Urinary bladder (tissue), 4 donors: ENCODE data around the gene TDRD5. TPM values are rescaled to one million over a fixed set of nuclear protein-coding genes. Genes with fewer than 3 reads are reported as not detected.
"Not testable (repeated sequence)": the region's sequence is repeated elsewhere in the genome, so short reads cannot be mapped to it uniquely, and the experiment has no call there.

Experiments used
- DNase-seq: peaks from one replicate; pipeline ENCODE4 v3.0.0-alpha.2; 2015; ENCODE audit errors: extremely low spot score
- H3K27ac ChIP-seq: one replicate; pipeline ENCODE4 v1.5.1; 2013; ENCODE audit warnings: low read depth, mild to moderate bottlenecking, moderate library complexity
- H3K36me3 ChIP-seq: one replicate; pipeline ENCODE4 v1.6.1; 2013; ENCODE audit warnings: mild to moderate bottlenecking, moderate library complexity; ENCODE audit not compliant: insufficient read depth
- H3K4me1 ChIP-seq: one replicate; pipeline ENCODE4 v1.6.1; 2013; ENCODE audit warnings: mild to moderate bottlenecking, moderate library complexity; ENCODE audit not compliant: insufficient read depth
- H3K4me3 ChIP-seq: one replicate; pipeline ENCODE4 v1.5.1; 2013; ENCODE audit warnings: low read depth, low read length
- WGBS: extraction: QIAGEN DNeasy Blood & Tissue Kit; methylation state at CpG from one replicate; pipeline ENCODE4 v1.1.7; 2013; 5-methylcytosine and 5-hydroxymethylcytosine counted together
- polyA plus RNA-seq: library from polyadenylated mRNA; stranded (reverse); fragments of 200-250 nt; gene quantifications from one replicate; pipeline ENCODE4 v1.2.3, GENCODE V29; 2013
- total RNA-seq: library from RNA; depleted of rRNA; stranded (reverse); fragments of >200 nt; gene quantifications from one replicate; pipeline ENCODE4 v1.2.3, GENCODE V29; 2014
- donor health status: healthy with polysubstance abuse.
- donor health status: healthy.

TDRD5 gene
- total and polyA plus RNA-seq, 2 donors, result 0.13 to 1.1 TPM

GRCh38 chr1:179663810-179664209, 72.2 kb downstream of the TDRD5 start:
- no peaks in the 10 kb centered on the region for H3K36me3 ChIP-seq
- H3K4me3 ChIP-seq, result no peak overlapping the region
- 66% methylated on average over 3 of the region's 3 CpGs for WGBS
- DNase-seq, result no peak
- H3K4me1 ChIP-seq, result no peaks in the 10 kb centered on the region
- no peak overlapping the region for H3K27ac ChIP-seq

- no peak for DNase-seq
- WGBS, result 87% methylated on average over 6 of the region's 6 CpGs
- H3K36me3 ChIP-seq, result no peaks in the 10 kb centered on the region
- no peaks in the 10 kb centered on the region for H3K4me1 ChIP-seq
- H3K4me3 ChIP-seq, result no peak overlapping the region
- no peak overlapping the region for H3K27ac ChIP-seq
These were observed 86.2 kb downstream of the TDRD5 start for GRCh38 chr1:179677882-179678281.

- H3K4me1 ChIP-seq, H3K4me3 ChIP-seq, DNase-seq, H3K36me3 ChIP-seq, H3K27ac ChIP-seq: not testable (repeated sequence)
- 48% methylated on average over 6 of the region's 6 CpGs for WGBS
These were observed 102.9 kb downstream of the TDRD5 start for GRCh38 chr1:179694530-179694929.

DNA sequence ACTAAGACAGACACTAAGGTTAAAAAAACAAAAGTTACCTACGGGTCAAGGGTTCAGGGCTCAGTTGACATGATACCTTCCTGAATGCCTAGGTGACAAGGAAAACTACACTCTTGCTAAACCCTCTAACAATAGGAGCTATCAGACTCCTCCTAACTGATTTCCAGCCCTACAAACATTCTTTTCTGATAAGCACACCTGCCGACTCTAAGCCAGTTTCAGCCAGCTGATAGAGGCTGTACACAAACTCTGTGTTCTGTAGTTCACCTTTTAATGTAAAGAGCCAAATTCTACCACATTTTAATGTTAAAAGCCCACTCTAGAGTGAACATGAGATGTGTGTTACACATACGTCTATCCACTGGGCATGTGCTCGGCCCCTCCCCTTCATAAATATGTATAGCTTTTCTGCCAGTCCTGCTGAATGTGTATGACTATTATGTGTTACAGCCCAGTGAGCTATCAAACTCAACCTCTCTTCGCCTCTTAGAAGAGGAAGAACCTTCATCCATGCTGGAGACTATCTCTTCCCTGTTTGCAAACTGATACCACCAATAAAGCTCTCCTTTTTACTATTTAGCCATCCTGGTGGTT, 111.4 kb downstream of the TDRD5 start:
- DNase-seq, result no peak
- 69% methylated on average over 5 of the region's 5 CpGs for WGBS
- no peaks in the 10 kb centered on the region for H3K4me1 ChIP-seq
- H3K36me3 ChIP-seq, result no peaks in the 10 kb centered on the region
- no peak overlapping the region for H3K4me3 ChIP-seq
- no peak overlapping the region for H3K27ac ChIP-seq

- H3K36me3 ChIP-seq, result no peaks in the 10 kb centered on the region
- no peaks in the 10 kb centered on the region for H3K4me1 ChIP-seq
- H3K27ac ChIP-seq, result no peak overlapping the region
- WGBS, result 1% methylated on average over 3 of the region's 3 CpGs
- DNase-seq, result peak; percentile 50
- H3K4me3 ChIP-seq, result no peak overlapping the region
These were observed 114.8 kb downstream of the TDRD5 start for GRCh38 chr1:179706339-179706941.

DNA sequence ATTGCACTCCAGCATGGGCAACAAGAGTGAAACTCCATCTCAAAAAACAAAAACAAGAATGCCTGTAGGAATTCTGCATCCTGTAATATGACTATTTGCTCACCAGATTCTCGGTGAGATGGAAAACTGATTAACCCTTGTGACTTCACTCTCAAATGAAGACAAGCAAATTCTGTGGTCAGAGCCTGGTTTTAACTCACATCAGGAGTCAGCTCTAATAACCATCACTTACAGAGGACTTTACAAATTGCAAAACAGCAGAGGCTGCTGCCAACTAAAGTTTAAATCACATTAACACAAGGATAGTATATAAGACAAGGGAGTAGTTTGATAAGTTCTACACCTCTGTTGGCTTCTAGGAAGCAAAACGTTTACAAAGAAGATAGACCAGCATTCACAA, 115.8 kb downstream of the TDRD5 start:
- H3K36me3 ChIP-seq, result no peaks in the 10 kb centered on the region
- no peaks in the 10 kb centered on the region for H3K4me1 ChIP-seq
- H3K27ac ChIP-seq, result no peak overlapping the region
- no peak for DNase-seq
- WGBS, result 59% methylated on average over 2 of the region's 2 CpGs
- H3K4me3 ChIP-seq, result no peak overlapping the region

- Histone ChIP-seq H3K4me1 (no peaks in the 10 kb centered on the region), H3K27ac (no peak overlapping the region), H3K36me3 (no peaks in the 10 kb centered on the region), H3K4me3 (no peak overlapping the region)
- WGBS, result 84% methylated on average over 6 of the region's 6 CpGs
- no peak for DNase-seq
These were observed 117.0 kb downstream of the TDRD5 start for GRCh38 chr1:179708434-179709195.

- Histone ChIP-seq H3K36me3 (no peaks in the 10 kb centered on the region), H3K4me1 (no peaks in the 10 kb centered on the region), H3K4me3 (no peak overlapping the region), H3K27ac (no peak overlapping the region)
- 46% methylated on average over 5 of the region's 5 CpGs for WGBS
- peak; percentile 29 for DNase-seq
These were observed 118.3 kb downstream of the TDRD5 start for GRCh38 chr1:179709841-179710329.

- no peak overlapping the region for H3K4me3 ChIP-seq
- 86% methylated on average over 1 of the region's 1 CpG for WGBS
- H3K27ac ChIP-seq, result no peak overlapping the region
- no peak for DNase-seq
- H3K4me1 ChIP-seq, result no peaks in the 10 kb centered on the region
- no peaks in the 10 kb centered on the region for H3K36me3 ChIP-seq
These were observed 122.5 kb downstream of the TDRD5 start for GRCh38 chr1:179714159-179714558.

DNA sequence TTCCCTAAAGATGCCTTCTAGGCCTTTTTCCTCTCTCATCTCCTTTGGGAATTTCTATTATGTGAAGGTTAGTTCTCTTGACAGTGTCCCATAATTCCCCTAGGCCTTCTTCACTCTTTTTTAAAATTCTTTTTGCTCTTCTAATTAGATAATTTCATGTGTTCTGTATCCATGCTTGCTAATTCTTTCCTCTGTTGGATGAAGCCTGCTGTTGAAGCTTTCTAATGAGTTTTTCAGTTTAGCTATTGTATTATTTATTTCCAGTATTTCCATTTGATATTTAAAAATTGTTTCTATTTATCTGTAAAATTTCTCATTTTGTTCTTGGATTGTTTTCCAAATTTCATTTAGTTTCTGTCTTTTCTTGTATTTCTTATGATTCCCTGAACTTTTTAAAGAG, 123.0 kb downstream of the TDRD5 start:
- Histone ChIP-seq H3K27ac (no peak overlapping the region), H3K4me1 (no peaks in the 10 kb centered on the region), H3K36me3 (no peaks in the 10 kb centered on the region), H3K4me3 (no peak overlapping the region)
- DNase-seq, result no peak

- H3K36me3 ChIP-seq, result no peaks in the 10 kb centered on the region
- no peaks in the 10 kb centered on the region for H3K4me1 ChIP-seq
- DNase-seq, result no peak
These were observed 127.6 kb downstream of the TDRD5 start for GRCh38 chr1:179719272-179719671.

DNA sequence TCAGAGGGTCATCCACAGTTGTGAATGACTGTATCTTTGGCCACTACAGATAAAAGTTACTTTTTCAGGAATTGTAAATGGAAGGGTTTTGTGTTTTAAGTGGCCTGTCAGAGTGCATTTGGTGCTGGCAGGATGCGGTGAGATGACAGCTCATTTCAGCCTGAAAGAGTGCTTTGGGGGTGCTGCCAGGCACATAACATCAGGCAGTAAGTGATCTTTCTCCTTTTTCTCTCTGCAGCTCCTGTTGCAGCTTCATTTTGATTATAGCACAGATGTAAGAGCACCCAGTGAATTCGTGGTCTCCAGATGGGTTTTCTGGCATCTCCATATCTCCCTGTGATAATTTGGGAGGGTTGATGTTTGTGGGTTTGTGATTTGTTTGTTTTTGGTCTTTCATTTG, 136.6 kb downstream of the TDRD5 start:
- 34% methylated on average over 2 of the region's 2 CpGs for WGBS
- Histone ChIP-seq H3K36me3 (no peaks in the 10 kb centered on the region), H3K4me3 (no peak overlapping the region), H3K27ac (no peak overlapping the region), H3K4me1 (no peaks in the 10 kb centered on the region)
- DNase-seq, result no peak

More at GRCh38 chr1:179719272-179719671, 127.6 kb downstream of the TDRD5 start:
- no peak overlapping the region for H3K27ac ChIP-seq
- H3K4me3 ChIP-seq, result no peak overlapping the region

DNA sequence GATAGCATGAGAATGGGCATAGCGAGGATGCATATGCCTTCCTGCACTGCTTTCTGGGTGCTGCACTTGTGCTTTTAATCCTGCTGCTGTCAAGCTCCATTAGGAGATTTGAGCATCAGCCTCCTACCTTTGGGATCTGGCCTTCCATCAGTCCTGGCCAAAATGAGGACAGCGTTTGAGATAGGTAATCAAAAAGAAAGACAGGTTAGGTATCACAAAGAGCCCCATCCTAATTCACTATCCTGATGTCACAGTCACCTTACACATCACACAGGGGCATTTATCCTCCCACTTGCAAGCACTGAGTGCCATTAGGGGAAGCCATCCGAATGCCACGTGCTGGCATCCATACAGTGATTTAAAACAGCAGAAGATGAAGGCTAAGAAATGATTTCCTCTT, 138.2 kb downstream of the TDRD5 start:
- WGBS, result 66% methylated on average over 4 of the region's 4 CpGs
- H3K27ac ChIP-seq, result no peak overlapping the region
- no peak overlapping the region for H3K4me3 ChIP-seq
- no peaks in the 10 kb centered on the region for H3K4me1 ChIP-seq
- H3K36me3 ChIP-seq, result no peaks in the 10 kb centered on the region
- no peak for DNase-seq

GRCh38 chr1:179731643-179732042, 140.0 kb downstream of the TDRD5 start:
- no peaks in the 10 kb centered on the region for H3K36me3 ChIP-seq
- H3K4me3 ChIP-seq, result no peak overlapping the region
- DNase-seq, result no peak
- H3K4me1 ChIP-seq, result no peaks in the 10 kb centered on the region
- H3K27ac ChIP-seq, result no peak overlapping the region
- WGBS, result 84% methylated on average over 4 of the region's 4 CpGs
